HG03439 (cell line): ENCODE data around the gene SPSB4.
"Not testable (repeated sequence)": the region's sequence is repeated elsewhere in the genome, so short reads cannot be mapped to it uniquely, and the experiment has no call there.

Experiments
- ATAC-seq: cut with Tn5 transposase; IDR thresholded peaks from one replicate; pipeline ENCODE4 v1.9.1; 2021; ENCODE audit warnings: mild to moderate bottlenecking, moderate library complexity; ENCODE audit not compliant: unreplicated experiment

Gene SPSB4

GRCh38 chr3:141093971-141094684 is 43.0 kb downstream of the SPSB4 start:
- no peak for ATAC-seq

- ATAC-seq: no peak
Measured at GRCh38 chr3:141094790-141095545, 43.8 kb downstream of the SPSB4 start.

GRCh38 chr3:141095546-141095937 is 44.4 kb downstream of the SPSB4 start:
- no peak for ATAC-seq

DNA sequence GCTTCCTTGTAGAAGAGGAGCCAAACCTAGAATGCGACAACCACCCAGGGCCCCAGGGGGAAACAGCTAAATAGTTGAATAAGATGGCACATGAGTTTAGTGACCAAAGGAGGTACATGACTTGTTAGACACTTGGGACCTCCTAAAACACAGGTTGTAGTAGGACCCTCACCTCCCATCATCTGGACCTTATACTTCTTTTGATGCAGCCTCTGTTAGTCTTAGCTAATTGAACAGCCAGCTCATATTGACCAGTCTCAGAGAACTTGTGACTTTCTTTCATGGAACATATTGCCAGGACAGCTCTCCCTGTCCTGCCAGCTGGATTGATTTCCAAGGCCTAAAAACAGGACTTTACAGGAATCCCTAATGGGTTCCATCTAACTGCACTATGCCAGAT is 45.0 kb downstream of the SPSB4 start:
- ATAC-seq: no peak

GRCh38 chr3:141096981-141097380 is 45.8 kb downstream of the SPSB4 start:
- ATAC-seq: no peak

GRCh38 chr3:141100112-141100511 is 49.0 kb downstream of the SPSB4 start:
- ATAC-seq: no peak

- ATAC-seq: no peak
Measured at GRCh38 chr3:141100531-141101320, 49.6 kb downstream of the SPSB4 start.

DNA sequence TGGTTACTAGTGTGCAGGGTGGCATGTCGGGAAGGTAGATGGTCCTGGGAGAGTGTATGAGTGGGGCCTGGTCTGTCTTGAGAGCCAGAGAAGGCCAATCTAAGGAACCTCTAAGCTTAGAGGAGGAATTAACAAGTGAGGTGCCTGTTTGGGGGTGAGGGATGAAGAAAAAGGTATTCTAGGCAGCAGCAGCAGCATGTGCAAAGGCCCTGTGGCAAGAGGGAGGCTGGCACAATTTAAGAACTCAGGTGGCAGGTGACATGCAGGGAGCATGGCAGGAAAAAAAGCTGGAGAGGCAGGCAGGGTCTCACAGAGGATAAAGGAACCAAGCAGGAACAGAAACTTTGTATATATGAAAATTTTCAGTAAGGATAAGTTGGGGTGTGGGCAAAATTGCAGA is 51.2 kb downstream of the SPSB4 start:
- ATAC-seq: no peak

GRCh38 chr3:141103067-141103466 is 51.9 kb downstream of the SPSB4 start:
- ATAC-seq: no peak

DNA sequence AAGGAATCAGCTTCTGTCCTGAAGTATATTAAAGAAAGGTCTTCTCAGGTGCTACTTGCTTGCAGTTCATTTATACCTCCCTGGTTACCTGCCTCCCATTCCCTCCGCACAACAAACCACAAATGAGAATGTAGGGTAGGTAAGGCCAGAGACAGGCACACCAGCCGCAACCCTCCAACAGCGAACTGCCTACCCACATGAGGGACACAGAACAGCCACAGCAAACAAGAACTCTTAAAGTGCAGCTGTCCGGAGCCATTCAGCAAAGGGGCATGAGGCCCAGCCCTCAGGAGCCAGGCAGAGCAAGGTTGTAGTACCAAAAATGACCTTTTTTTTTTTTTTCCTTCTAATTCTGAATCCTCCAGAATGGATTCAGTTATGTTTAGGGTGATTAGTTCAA is 52.4 kb downstream of the SPSB4 start:
- ATAC-seq: no peak

- no peak for ATAC-seq
Measured at GRCh38 chr3:141104151-141104821, 53.1 kb downstream of the SPSB4 start.

DNA sequence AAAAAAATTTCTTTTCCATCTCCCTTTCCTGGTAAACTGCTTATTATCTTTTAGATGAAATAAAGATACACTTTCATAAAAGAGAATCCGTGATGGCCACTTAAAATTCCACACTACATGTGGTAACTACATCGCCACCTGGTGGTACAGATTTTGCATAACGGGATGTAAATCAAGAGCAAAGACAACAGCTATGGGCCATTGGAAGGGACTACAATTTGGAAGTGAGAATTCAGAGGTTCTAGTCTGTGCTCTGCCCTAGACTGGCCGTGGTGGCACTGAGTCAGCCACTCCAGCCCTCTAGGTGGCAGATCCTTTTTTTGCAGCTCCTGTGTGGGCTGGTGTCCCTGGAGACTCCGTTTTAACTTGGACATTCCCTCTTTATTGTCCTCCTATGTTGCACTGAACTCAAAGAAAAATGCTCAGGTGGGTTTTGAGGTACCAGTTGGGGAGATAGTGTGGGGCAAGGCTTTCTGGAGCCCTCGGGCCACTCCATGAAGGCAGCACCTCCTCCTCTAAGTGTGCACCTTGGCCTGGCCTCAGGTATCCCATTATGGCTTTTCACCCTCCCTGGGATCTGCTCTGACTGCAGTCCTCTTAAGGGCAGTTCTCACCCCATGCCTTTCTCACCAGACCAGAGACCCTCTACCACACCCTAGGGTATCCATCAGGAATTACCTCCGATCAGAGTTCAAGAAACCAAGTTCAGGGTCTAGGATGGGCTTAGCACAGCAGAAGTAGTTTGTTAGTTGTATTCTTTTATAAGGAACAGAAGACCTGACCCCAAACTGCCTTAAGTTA is 54.9 kb downstream of the SPSB4 start:
- ATAC-seq: no peak

DNA sequence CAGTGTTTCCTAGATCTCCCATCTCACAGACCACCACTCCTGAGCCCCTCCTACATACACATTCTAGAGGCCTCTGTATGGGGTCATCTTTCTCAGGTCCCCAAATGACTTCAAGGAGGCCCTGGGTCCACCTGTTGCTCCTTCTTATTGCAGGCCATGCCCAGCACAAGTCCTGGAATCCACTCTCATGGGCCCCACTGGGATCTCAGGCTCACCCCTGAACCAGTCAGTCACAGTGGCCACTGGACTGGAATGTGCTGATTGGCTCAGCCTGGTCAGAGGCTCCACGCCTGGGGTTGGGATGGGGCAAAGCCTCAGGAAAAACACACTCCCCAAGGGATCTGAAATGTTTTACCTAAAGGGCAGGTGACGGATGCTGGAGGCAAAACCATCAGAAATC is 55.7 kb downstream of the SPSB4 start:
- ATAC-seq: no peak

- ATAC-seq: no peak
Measured at GRCh38 chr3:141108039-141108438, 56.9 kb downstream of the SPSB4 start.

DNA sequence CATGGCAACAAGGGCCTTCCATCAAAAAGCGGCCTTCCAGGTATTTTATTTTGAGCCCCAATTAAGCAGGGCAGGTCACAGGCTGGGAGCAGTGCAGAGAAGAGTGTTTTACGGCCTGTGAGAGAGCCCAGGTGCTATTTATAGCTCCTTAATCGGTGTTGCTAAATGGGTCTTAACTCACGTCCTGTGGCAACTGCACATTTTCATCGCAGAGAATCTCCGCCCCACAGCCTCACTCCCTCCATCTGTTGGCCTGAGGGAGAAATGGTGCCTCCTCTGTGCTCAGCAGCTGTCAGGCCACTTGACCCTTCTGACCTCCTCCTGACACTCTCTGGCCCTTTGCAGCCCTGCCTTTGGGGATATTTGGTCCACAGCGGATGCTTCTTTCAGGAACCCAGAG is 58.6 kb downstream of the SPSB4 start:
- ATAC-seq: no peak

DNA sequence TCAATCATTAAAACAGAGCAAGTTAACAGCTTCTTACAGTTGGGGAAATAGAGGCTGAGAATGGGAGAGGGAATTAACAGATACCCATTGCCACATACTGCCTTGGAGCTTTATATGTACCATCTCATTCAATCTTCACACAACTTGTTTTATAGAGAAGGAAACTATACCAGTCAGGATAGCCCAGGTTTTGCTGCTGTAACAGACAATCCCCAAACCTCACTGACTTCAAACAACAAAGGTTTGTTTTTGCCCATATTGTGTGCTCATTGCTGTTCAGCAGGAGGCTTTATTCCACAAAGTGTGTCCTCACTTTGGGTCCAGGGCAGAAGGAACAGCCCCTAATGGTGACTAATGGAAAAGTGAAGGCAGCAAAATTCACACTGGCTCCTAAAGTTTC is 59.2 kb downstream of the SPSB4 start:
- ATAC-seq: no peak

GRCh38 chr3:141111364-141112155 is 60.4 kb downstream of the SPSB4 start:
- no peak for ATAC-seq

- no peak for ATAC-seq
Measured at GRCh38 chr3:141112686-141113297, 61.6 kb downstream of the SPSB4 start.

DNA sequence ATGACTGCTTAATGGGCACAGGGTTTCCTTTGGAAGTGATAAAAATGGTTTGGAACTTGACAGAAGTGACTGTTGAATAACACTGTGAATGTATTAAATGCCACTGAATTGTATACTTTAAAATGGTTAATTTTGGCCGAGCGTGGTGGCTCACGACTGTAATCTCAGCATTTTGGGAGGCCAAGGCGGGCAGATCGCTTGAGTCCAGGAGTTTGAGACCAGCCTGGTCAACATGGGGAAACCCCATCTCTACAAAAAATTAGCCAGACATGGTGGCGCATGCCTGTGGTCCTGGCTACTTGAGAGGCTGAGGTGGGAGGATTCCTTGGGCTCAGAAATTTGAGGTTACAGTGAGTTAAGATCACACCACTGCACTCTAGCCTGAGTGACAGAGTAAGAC is 62.5 kb downstream of the SPSB4 start:
- ATAC-seq: not testable (repeated sequence)
